Measurements from ENCODE around the gene GNG10. TPM values are rescaled to one million over a fixed set of nuclear protein-coding genes. Genes with fewer than 3 reads are reported as not detected.
"Not testable (repeated sequence)": the region's sequence is repeated elsewhere in the genome, so short reads cannot be mapped to it uniquely, and the experiment has no call there.

Gene GNG10
- total RNA-seq, 1 donor from 2014 or later, result 29.6 TPM

DNA sequence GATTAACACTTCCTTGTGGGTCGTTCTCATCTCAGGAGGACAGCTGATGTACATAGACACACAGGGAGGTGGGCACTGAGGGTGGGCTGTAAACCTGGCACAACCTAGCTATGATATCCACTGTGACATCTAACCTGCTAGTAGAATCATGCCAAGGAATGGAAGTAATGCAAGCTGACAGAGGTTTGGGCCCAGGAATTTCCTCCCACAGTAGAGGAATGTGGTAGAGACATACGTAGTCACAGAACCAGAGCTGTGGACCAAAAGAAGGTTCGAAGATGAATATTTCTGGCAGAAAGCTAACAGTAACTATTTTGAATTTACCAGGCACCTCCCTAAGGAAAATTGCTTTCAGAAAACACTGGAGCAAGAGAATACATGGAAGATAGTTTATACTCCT, 45.5 kb upstream of the GNG10 start:
- H4K20me1 ChIP-seq (ENCODE audit: insufficient read depth, low read length), result no peaks in the 10 kb centered on the region
- H3K27me3 ChIP-seq (ENCODE audit: insufficient read depth, low read length), result peaks cover 3% of the 10 kb centered on the region
- H3K36me3 ChIP-seq (ENCODE audit: insufficient read depth, low read length), result no peaks in the 10 kb centered on the region
- FAIRE-seq (no peak), DNase-seq (ENCODE audit: low read depth) (peak; percentile 26)
- no peak overlapping the region for H3K27ac Mint-ChIP-seq (ENCODE audit: unreplicated experiment)
- no peak for TF ChIP-seq EZH2 (IDR thresholded peaks at IDR 0.05; ENCODE audit: insufficient read depth, low read length)
- TF ChIP-seq, protein P1, sequence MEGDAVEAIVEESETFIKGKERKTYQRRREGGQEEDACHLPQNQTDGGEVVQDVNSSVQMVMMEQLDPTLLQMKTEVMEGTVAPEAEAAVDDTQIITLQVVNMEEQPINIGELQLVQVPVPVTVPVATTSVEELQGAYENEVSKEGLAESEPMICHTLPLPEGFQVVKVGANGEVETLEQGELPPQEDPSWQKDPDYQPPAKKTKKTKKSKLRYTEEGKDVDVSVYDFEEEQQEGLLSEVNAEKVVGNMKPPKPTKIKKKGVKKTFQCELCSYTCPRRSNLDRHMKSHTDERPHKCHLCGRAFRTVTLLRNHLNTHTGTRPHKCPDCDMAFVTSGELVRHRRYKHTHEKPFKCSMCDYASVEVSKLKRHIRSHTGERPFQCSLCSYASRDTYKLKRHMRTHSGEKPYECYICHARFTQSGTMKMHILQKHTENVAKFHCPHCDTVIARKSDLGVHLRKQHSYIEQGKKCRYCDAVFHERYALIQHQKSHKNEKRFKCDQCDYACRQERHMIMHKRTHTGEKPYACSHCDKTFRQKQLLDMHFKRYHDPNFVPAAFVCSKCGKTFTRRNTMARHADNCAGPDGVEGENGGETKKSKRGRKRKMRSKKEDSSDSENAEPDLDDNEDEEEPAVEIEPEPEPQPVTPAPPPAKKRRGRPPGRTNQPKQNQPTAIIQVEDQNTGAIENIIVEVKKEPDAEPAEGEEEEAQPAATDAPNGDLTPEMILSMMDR (IDR thresholded peaks at IDR 0.05; ENCODE audit: insufficient read depth, low read depth, low read length), result no peak
- H3K4me2 ChIP-seq (ENCODE audit: low read length), result no peak overlapping the region
- no peaks in the 10 kb centered on the region for H3K4me1 ChIP-seq (ENCODE audit: insufficient read depth, low read length)
- peak overlapping the region; percentile 9 for H3K4me3 Mint-ChIP-seq (ENCODE audit: unreplicated experiment)
- peaks cover 11% of the 10 kb centered on the region for H3K27me3 Mint-ChIP-seq (ENCODE audit: low read depth, unreplicated experiment)
- no peaks in the 10 kb centered on the region for H3K9me3 ChIP-seq (ENCODE audit: insufficient read depth, low read depth, low read length)
- H3K36me3 Mint-ChIP-seq (ENCODE audit: low read depth, unreplicated experiment), result no peaks in the 10 kb centered on the region
- H3K27ac ChIP-seq (ENCODE audit: low read depth, low read length), result no peak overlapping the region
- no peaks in the 10 kb centered on the region for H3K9me3 Mint-ChIP-seq (ENCODE audit: unreplicated experiment)
- H3K4me3 ChIP-seq (ENCODE audit: insufficient read depth, low read depth, low read length), result no peak overlapping the region
- H3K4me1 Mint-ChIP-seq (ENCODE audit: low read depth, unreplicated experiment), result peaks cover 8% of the 10 kb centered on the region
- H2AFZ ChIP-seq (ENCODE audit: low read depth, low read length), result no peak overlapping the region
- H3K79me2 ChIP-seq (ENCODE audit: insufficient read depth, low read length), result no peaks in the 10 kb centered on the region
- H3K9ac ChIP-seq (ENCODE audit: low read length), result no peak overlapping the region

DNA sequence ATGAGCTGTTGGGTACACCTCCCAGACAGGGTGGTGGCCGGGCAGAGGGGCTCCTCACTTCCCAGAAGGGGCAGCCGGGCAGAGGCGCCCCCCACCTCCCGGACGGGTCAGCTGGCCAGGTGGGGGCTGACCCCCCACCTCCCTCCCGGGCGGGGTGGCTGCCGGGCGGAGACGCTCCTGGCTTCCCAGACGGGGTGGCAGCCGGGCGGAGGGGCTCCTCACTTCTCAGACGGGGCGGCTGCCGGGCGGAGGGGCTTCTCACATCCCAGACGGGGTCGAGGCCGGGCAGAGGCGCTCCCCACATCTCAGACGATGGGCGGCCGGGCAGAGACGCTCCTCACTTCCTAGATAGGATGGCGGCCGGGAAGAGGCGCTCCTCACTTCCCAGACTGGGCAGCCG, 44.1 kb upstream of the GNG10 start:
- H4K20me1 ChIP-seq (ENCODE audit: insufficient read depth, low read length); H3K4me2 ChIP-seq (ENCODE audit: low read length); H3K36me3 ChIP-seq (ENCODE audit: insufficient read depth, low read length); H3K9me3 ChIP-seq (ENCODE audit: insufficient read depth, low read depth, low read length); H3K27me3 Mint-ChIP-seq (ENCODE audit: low read depth, unreplicated experiment); H3K4me3 ChIP-seq (ENCODE audit: insufficient read depth, low read depth, low read length); H3K79me2 ChIP-seq (ENCODE audit: insufficient read depth, low read length); H3K4me3 Mint-ChIP-seq (ENCODE audit: unreplicated experiment); H3K9ac ChIP-seq (ENCODE audit: low read length); H2AFZ ChIP-seq (ENCODE audit: low read depth, low read length); H3K36me3 Mint-ChIP-seq (ENCODE audit: low read depth, unreplicated experiment); FAIRE-seq; H3K9me3 Mint-ChIP-seq (ENCODE audit: unreplicated experiment); H3K27ac Mint-ChIP-seq (ENCODE audit: unreplicated experiment); H3K4me1 ChIP-seq (ENCODE audit: insufficient read depth, low read length); DNase-seq (ENCODE audit: low read depth); H3K27ac ChIP-seq (ENCODE audit: low read depth, low read length); H3K27me3 ChIP-seq (ENCODE audit: insufficient read depth, low read length); H3K4me1 Mint-ChIP-seq (ENCODE audit: low read depth, unreplicated experiment): not testable (repeated sequence)

DNA sequence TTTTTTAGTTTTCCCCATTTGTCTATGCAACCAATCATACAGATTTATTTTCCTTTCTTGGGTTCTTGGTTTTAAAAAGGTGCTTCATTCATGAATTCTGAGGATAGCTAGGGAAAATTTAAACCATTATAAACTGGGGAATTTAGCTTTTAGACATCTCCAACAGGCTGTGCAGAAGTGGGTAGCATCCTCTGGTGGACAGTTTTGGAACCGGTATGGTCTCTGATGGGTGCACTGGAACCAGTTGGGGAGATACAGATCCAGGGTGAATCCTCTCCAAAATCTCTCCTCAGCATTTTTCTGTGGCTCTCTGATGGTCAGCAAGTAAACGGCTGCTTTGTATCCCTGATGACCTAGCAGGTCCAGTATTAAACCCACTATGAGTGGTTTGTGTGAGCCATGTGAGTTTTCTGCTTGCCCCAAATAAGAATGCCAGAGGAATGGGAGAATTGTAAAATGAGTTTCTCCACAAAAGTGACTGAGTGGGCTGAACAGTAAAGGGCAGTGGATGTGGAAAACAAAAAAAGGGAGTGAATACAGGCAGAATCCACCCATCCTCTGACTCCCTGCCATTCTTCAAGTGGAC, 39.4 kb upstream of the GNG10 start:
- no peaks in the 10 kb centered on the region for H3K9me3 Mint-ChIP-seq (ENCODE audit: unreplicated experiment)
- H3K4me1 Mint-ChIP-seq (ENCODE audit: low read depth, unreplicated experiment), result no peaks in the 10 kb centered on the region
- no peak for DNase-seq (ENCODE audit: low read depth)
- no peak overlapping the region for H3K9ac ChIP-seq (ENCODE audit: low read length)
- TF ChIP-seq, protein P1 (IDR thresholded peaks at IDR 0.05; ENCODE audit: insufficient read depth, low read depth, low read length), result peak; percentile 99
- no peak for TF ChIP-seq EZH2 (IDR thresholded peaks at IDR 0.05; ENCODE audit: insufficient read depth, low read length)
- H2AFZ ChIP-seq (ENCODE audit: low read depth, low read length), result no peak overlapping the region
- H3K27me3 ChIP-seq (ENCODE audit: insufficient read depth, low read length), result no peaks in the 10 kb centered on the region
- H3K4me1 ChIP-seq (ENCODE audit: insufficient read depth, low read length), result no peaks in the 10 kb centered on the region
- no peak overlapping the region for H3K4me3 ChIP-seq (ENCODE audit: insufficient read depth, low read depth, low read length)
- FAIRE-seq, result no peak
- no peaks in the 10 kb centered on the region for H3K36me3 ChIP-seq (ENCODE audit: insufficient read depth, low read length)
- no peak overlapping the region for H3K27ac Mint-ChIP-seq (ENCODE audit: unreplicated experiment)
- H3K27ac ChIP-seq (ENCODE audit: low read depth, low read length), result no peak overlapping the region
- H4K20me1 ChIP-seq (ENCODE audit: insufficient read depth, low read length), result no peaks in the 10 kb centered on the region
- H3K27me3 Mint-ChIP-seq (ENCODE audit: low read depth, unreplicated experiment), result no peaks in the 10 kb centered on the region
- no peaks in the 10 kb centered on the region for H3K79me2 ChIP-seq (ENCODE audit: insufficient read depth, low read length)
- no peaks in the 10 kb centered on the region for H3K9me3 ChIP-seq (ENCODE audit: insufficient read depth, low read depth, low read length)
- H3K4me3 Mint-ChIP-seq (ENCODE audit: unreplicated experiment), result no peak overlapping the region
- H3K4me2 ChIP-seq (ENCODE audit: low read length), result no peak overlapping the region
- H3K36me3 Mint-ChIP-seq (ENCODE audit: low read depth, unreplicated experiment), result no peaks in the 10 kb centered on the region

Measured in astrocyte (in vitro differentiated cells and primary cell).